HEK293T (cell line): ENCODE measurements around the gene WNT2B.

Experiments used
- ARNT ChIP-seq: fragments of 450-650 bp; IDR thresholded peaks from 2 replicates; pipeline ENCODE4 v1.6.1; 2017; ENCODE audit warnings: mild to moderate bottlenecking
- BHLHE40 ChIP-seq: fragments of 450-650 bp; IDR thresholded peaks from 2 replicates; pipeline ENCODE4 v1.6.1; 2016; ENCODE audit warnings: mild to moderate bottlenecking, moderate library complexity, borderline replicate concordance
- ELF4 ChIP-seq: fragments of 450-650 bp; IDR thresholded peaks from 2 replicates; pipeline ENCODE4 v1.6.1; 2017; ENCODE audit warnings: antibody characterized with exemption
- FOXA1 ChIP-seq: fragments of 450-650 bp; IDR thresholded peaks from 2 replicates; pipeline ENCODE4 v1.6.1; 2016; ENCODE audit warnings: mild to moderate bottlenecking
- FOXM1 ChIP-seq: fragments of 450-650 bp; IDR thresholded peaks from 2 replicates; pipeline ENCODE4 v1.6.1; 2017; ENCODE audit warnings: mild to moderate bottlenecking, borderline replicate concordance
- HDGF ChIP-seq: fragments of 450-650 bp; IDR thresholded peaks from 2 replicates; pipeline ENCODE4 v1.6.1; 2017; ENCODE audit warnings: antibody characterized with exemption, borderline replicate concordance
- L3MBTL2 ChIP-seq: fragments of 450-650 bp; conservative IDR thresholded peaks from 2 replicates; pipeline ENCODE4 v1.6.1; 2016; ENCODE audit warnings: mild to moderate bottlenecking
- LEF1 ChIP-seq: fragments of 450-650 bp; IDR thresholded peaks from 2 replicates; pipeline ENCODE4 v1.6.1; 2017; ENCODE audit warnings: mild to moderate bottlenecking, borderline replicate concordance
- SP1 ChIP-seq: fragments of 450-650 bp; IDR thresholded peaks from 2 replicates; pipeline ENCODE4 v1.6.1; 2017
- SUZ12 ChIP-seq: fragments of 450-650 bp; IDR thresholded peaks from 2 replicates; pipeline ENCODE4 v1.6.1; 2016; ENCODE audit warnings: mild to moderate bottlenecking
- TARDBP ChIP-seq: fragments of 450-650 bp; IDR thresholded peaks from 2 replicates; pipeline ENCODE4 v1.6.1; 2016
- ZNF384 ChIP-seq: fragments of 450-650 bp; IDR thresholded peaks from 2 replicates; pipeline ENCODE4 v1.6.1; 2016
- TF ChIP-seq, protein P1 (sequence below): fragments of 450-650 bp; IDR thresholded peaks from 2 replicates; pipeline ENCODE4 v1.6.1; 2016

- TF ChIP-seq HDGF: no peak
- no peak for TF ChIP-seq FOXA1
- no peak for TF ChIP-seq BHLHE40
- TF ChIP-seq, protein P1, sequence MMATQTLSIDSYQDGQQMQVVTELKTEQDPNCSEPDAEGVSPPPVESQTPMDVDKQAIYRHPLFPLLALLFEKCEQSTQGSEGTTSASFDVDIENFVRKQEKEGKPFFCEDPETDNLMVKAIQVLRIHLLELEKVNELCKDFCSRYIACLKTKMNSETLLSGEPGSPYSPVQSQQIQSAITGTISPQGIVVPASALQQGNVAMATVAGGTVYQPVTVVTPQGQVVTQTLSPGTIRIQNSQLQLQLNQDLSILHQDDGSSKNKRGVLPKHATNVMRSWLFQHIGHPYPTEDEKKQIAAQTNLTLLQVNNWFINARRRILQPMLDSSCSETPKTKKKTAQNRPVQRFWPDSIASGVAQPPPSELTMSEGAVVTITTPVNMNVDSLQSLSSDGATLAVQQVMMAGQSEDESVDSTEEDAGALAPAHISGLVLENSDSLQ: no peak
- no peak for TF ChIP-seq ARNT
- TF ChIP-seq ZNF384: no peak
- no peak for TF ChIP-seq ELF4
- no peak for TF ChIP-seq SP1
- TF ChIP-seq SUZ12: no peak
- TF ChIP-seq L3MBTL2: no peak
- TF ChIP-seq LEF1: no peak
- no peak for TF ChIP-seq TARDBP
- TF ChIP-seq FOXM1: no peak
Measured at GRCh38 chr1:112576240-112576639, 67.5 kb downstream of the WNT2B start.
